ENCODE data around the gene JPH3. TPM values are rescaled to one million over a fixed set of nuclear protein-coding genes. Genes with fewer than 3 reads are reported as not detected.

JPH3 gene
- total RNA-seq, 1 experiment from 2014 or later = 32.7 TPM

GRCh38 chr16:87671221-87671620 lies 68.9 kb downstream of the JPH3 start:
- H3K27ac Mint-ChIP-seq = no peak overlapping the region
- Histone ChIP-seq H3K4me2 (ENCODE audit: insufficient read depth, insufficient read length, low read length) (no peak overlapping the region), H3K18ac (ENCODE audit: insufficient read length, low read depth, low read length) (no peak overlapping the region), H3K79me1 (ENCODE audit: insufficient read depth, low read depth, low read length, poor library complexity, severe bottlenecking) (no peaks in the 10 kb centered on the region), H2BK12ac (ENCODE audit: insufficient read length, low read depth, low read length) (no peak overlapping the region), H3K23ac (ENCODE audit: insufficient read length, low read depth, low read length) (no peak overlapping the region), H3K9ac (ENCODE audit: extremely low read depth, insufficient read length, low read length) (no peak overlapping the region), H3K79me2 (ENCODE audit: insufficient read depth, low read length) (no peaks in the 10 kb centered on the region), H4K91ac (ENCODE audit: insufficient read length, low read depth, low read length) (no peak overlapping the region), H2BK20ac (ENCODE audit: low read depth, low read length, poor library complexity, severe bottlenecking) (no peak overlapping the region), H3K4me1 (ENCODE audit: insufficient read depth, low read length) (no peaks in the 10 kb centered on the region), H2BK5ac (ENCODE audit: insufficient read length, low read length) (no peak overlapping the region), H3K27ac (ENCODE audit: insufficient read length, low read depth, low read length) (no peak overlapping the region), H3K14ac (ENCODE audit: insufficient read depth, low read length) (no peak overlapping the region), H3K9me3 (ENCODE audit: control insufficient read depth, low read depth, low read length) (no peaks in the 10 kb centered on the region), H3K56ac (ENCODE audit: insufficient read length, low read depth, low read length) (no peak overlapping the region), H2AK5ac (ENCODE audit: insufficient read length, low read length) (no peak overlapping the region), H3T11ph (ENCODE audit: low read length) (no peak overlapping the region), H3K23me2 (ENCODE audit: insufficient read length, low read depth, low read length, poor library complexity, severe bottlenecking) (peaks cover 4% of the 10 kb centered on the region), H4K8ac (replicated peaks; ENCODE audit: insufficient read length, low read depth, low read length) (no peak overlapping the region), H4K5ac (ENCODE audit: insufficient read length, low read depth, low read length) (no peak overlapping the region), H3K4ac (ENCODE audit: low read depth, low read length) (no peak overlapping the region), H4K20me1 (ENCODE audit: control insufficient read depth, insufficient read depth, insufficient read length) (no peaks in the 10 kb centered on the region), H3K27me3 (ENCODE audit: insufficient read depth, low read length) (no peaks in the 10 kb centered on the region), H2BK15ac (ENCODE audit: low read depth, low read length) (no peak overlapping the region), H2BK120ac (ENCODE audit: low read depth, low read length, poor library complexity, severe bottlenecking) (no peak overlapping the region), H2AFZ (ENCODE audit: low read length) (no peak overlapping the region)
- H3K36me3 Mint-ChIP-seq (ENCODE audit: insufficient read depth in 1 of 3, low read depth in 3 of 3) = no peaks in the 10 kb centered on the region
- DNase-seq = no peak
- TF ChIP-seq CTCF (conservative IDR thresholded peaks at IDR 0.05) = no peak
- no peaks in the 10 kb centered on the region for H3K27me3 Mint-ChIP-seq (ENCODE audit: low read depth)
- WGBS (ENCODE audit: extremely low coverage, insufficient read length, low lambda C conversion rate) = no CpG with 5 or more reads among the region's 13 CpGs
- no peaks in the 10 kb centered on the region for H3K9me3 Mint-ChIP-seq
- peaks cover 8 to 21% of the 10 kb centered on the region in 2 experiments for H3K4me1 Mint-ChIP-seq
- H3K4me3 Mint-ChIP-seq = no peak overlapping the region

Measured in H9 (cell line).